ENCODE measurements around the gene UBQLN4.
A peak's percentile ranks its signal among the peaks of the same experiment; 100 is the strongest.

DNA sequence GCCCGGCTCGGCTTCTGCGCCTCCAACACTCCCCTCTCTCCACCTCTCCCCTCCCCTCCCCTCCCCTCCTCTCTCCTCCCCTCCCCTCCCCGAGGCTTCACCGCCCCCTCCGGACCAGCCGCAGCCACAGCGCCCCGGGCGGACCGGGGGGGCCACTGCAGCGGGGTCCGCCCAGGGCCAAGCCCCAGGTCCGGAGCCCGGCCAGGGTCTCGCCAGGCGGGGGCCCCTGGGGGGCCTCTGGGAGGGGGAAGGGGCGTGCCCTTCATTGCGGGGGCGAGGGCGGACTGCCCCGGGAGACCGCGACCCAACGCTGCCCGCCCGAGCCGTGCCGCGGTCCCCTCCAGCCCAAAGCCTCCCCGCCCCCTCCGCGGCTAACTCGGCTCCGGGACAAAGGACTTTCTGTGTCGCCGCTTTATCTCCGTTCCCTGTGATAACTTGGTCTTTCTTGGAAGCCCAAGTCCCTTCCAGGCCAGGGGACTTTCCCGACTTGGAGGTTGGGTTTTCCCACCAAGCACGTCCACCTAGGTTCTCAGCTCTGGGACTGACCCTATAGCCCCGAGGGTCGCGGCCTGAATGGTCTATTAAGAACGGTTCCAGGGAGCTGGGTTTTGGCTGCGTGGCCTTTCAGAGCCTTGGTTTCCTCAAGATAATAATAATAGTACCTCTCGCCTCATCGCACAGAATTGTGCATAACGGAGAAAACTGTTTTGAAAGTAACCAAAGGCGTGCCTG lies at the start of gene UBQLN4:
- TF ChIP-seq, protein P1, sequence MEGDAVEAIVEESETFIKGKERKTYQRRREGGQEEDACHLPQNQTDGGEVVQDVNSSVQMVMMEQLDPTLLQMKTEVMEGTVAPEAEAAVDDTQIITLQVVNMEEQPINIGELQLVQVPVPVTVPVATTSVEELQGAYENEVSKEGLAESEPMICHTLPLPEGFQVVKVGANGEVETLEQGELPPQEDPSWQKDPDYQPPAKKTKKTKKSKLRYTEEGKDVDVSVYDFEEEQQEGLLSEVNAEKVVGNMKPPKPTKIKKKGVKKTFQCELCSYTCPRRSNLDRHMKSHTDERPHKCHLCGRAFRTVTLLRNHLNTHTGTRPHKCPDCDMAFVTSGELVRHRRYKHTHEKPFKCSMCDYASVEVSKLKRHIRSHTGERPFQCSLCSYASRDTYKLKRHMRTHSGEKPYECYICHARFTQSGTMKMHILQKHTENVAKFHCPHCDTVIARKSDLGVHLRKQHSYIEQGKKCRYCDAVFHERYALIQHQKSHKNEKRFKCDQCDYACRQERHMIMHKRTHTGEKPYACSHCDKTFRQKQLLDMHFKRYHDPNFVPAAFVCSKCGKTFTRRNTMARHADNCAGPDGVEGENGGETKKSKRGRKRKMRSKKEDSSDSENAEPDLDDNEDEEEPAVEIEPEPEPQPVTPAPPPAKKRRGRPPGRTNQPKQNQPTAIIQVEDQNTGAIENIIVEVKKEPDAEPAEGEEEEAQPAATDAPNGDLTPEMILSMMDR (IDR thresholded peaks at IDR 0.05): peak; percentile 25 to 75 (median 39)
- TF ChIP-seq POLR2AphosphoS5 (IDR thresholded peaks at IDR 0.05) (no peak), POLR2A (IDR thresholded peaks at IDR 0.05) (no peak)
